WTC11 (cell line): ENCODE measurements around the gene SPSB2.

Experiments used
- CTCF ChIP-seq: fragments of 200-600 bp; IDR thresholded peaks from 2 replicates; pipeline ENCODE4 v1.8.0; 2022; ENCODE audit warnings: antibody characterized with exemption
- FOXP4 ChIP-seq: sonication (generic); formaldehyde crosslinking; IDR thresholded peaks from 2 replicates; pipeline ENCODE4 v1.8.0; 2022; ENCODE audit warnings: mild to moderate bottlenecking, missing genetic modification reagents
- HMGXB4 ChIP-seq: sonication (generic); formaldehyde crosslinking; IDR thresholded peaks from 2 replicates; pipeline ENCODE4 v1.8.1; 2023; ENCODE audit warnings: mild to moderate bottlenecking, moderate library complexity, missing genetic modification reagents
- MAX ChIP-seq: sonication (generic); formaldehyde crosslinking; IDR thresholded peaks from 2 replicates; pipeline ENCODE4 v1.8.0; 2022; ENCODE audit warnings: mild to moderate bottlenecking, missing genetic modification reagents
- USF2 ChIP-seq: sonication (generic); formaldehyde crosslinking; IDR thresholded peaks from 2 replicates; pipeline ENCODE4 v1.8.1; 2023; ENCODE audit warnings: mild to moderate bottlenecking, missing genetic modification reagents, moderate library complexity
- ZBTB43 ChIP-seq: sonication (generic); formaldehyde crosslinking; IDR thresholded peaks from 2 replicates; pipeline ENCODE4 v1.8.1; 2023; ENCODE audit warnings: mild to moderate bottlenecking, missing genetic modification reagents
- ZNF232 ChIP-seq: sonication (generic); formaldehyde crosslinking; IDR thresholded peaks from 2 replicates; pipeline ENCODE4 v1.8.0; 2022; ENCODE audit warnings: mild to moderate bottlenecking, missing genetic modification reagents

GRCh38 chr12:6834873-6835272 lies 38.2 kb downstream of the SPSB2 start:
- TF ChIP-seq ZNF232 (CRISPR knock-in tag) (no peak), CTCF (no peak), USF2 (no peak), FOXP4 (CRISPR knock-in tag) (no peak), ZBTB43 (CRISPR knock-in tag) (no peak), HMGXB4 (no peak), MAX (CRISPR knock-in tag) (no peak)
